Superior temporal gyrus (tissue), 1 donor: ENCODE results near the gene KCNK2.
"Not testable (repeated sequence)": the region's sequence is repeated elsewhere in the genome, so short reads cannot be mapped to it uniquely, and the experiment has no call there.

ENCODE experiments used
- DNase-seq: peaks from one replicate; pipeline ENCODE4 v3.0.0-alpha.2; 2016; ENCODE audit errors: extremely low spot score

KCNK2 gene

GRCh38 chr1:215151841-215152549 is 69.5 kb downstream of the KCNK2 start:
- no peak for DNase-seq

- no peak for DNase-seq
Observed at GRCh38 chr1:215156232-215156631, 73.7 kb downstream of the KCNK2 start.

- no peak for DNase-seq
Observed at GRCh38 chr1:215160351-215160750, 77.8 kb downstream of the KCNK2 start.

- DNase-seq = not testable (repeated sequence)
Observed at GRCh38 chr1:215163144-215163543, 80.6 kb downstream of the KCNK2 start.

GRCh38 chr1:215166886-215167285 is 84.3 kb downstream of the KCNK2 start:
- no peak for DNase-seq

- no peak for DNase-seq
Observed at GRCh38 chr1:215181518-215181917, 99.0 kb downstream of the KCNK2 start.

GRCh38 chr1:215185067-215185620 is 102.6 kb downstream of the KCNK2 start:
- DNase-seq = no peak

GRCh38 chr1:215188302-215188950 is 105.9 kb downstream of the KCNK2 start:
- DNase-seq = no peak

- no peak for DNase-seq
Observed at GRCh38 chr1:215192306-215192705, 109.8 kb downstream of the KCNK2 start.

GRCh38 chr1:215198021-215198420 is 115.5 kb downstream of the KCNK2 start:
- DNase-seq = no peak

GRCh38 chr1:215200121-215200520 is 117.6 kb downstream of the KCNK2 start:
- no peak for DNase-seq

- no peak for DNase-seq
Observed at GRCh38 chr1:215201283-215201682, 118.7 kb downstream of the KCNK2 start.

GRCh38 chr1:215202868-215203267 is 120.3 kb downstream of the KCNK2 start:
- no peak for DNase-seq

- no peak for DNase-seq
Observed at GRCh38 chr1:215210167-215210566, 127.6 kb downstream of the KCNK2 start.

- DNase-seq = peak; percentile 24
Observed at GRCh38 chr1:215215846-215216245, 133.3 kb downstream of the KCNK2 start.

- DNase-seq = no peak
Observed at GRCh38 chr1:215219372-215219771, 136.8 kb downstream of the KCNK2 start.

GRCh38 chr1:215220346-215220745 is 137.8 kb downstream of the KCNK2 start:
- DNase-seq = no peak

GRCh38 chr1:215226757-215227156 is 144.2 kb downstream of the KCNK2 start:
- DNase-seq = no peak

GRCh38 chr1:215228193-215228592 is 145.7 kb downstream of the KCNK2 start:
- DNase-seq = no peak

GRCh38 chr1:215241451-215241850 is 158.9 kb downstream of the KCNK2 start:
- no peak for DNase-seq

- DNase-seq = no peak
Observed at GRCh38 chr1:215243345-215244054, 161.0 kb downstream of the KCNK2 start.

GRCh38 chr1:215250913-215251312 is 168.4 kb downstream of the KCNK2 start:
- DNase-seq = no peak

GRCh38 chr1:215251428-215251827 is 168.9 kb downstream of the KCNK2 start:
- no peak for DNase-seq
